ENCODE data around the gene NR2C2.

Gene NR2C2

GRCh38 chr3:14920536-14920935 is 26.8 kb upstream of the NR2C2 start:
- H3K4me3 ChIP-seq (ENCODE audit: low read length): no peak overlapping the region
- no peak for DNase-seq (ENCODE audit: low read depth, low spot score)

GRCh38 chr3:14921034-14921616 is 26.3 kb upstream of the NR2C2 start:
- DNase-seq (ENCODE audit: low read depth, low spot score): peak; percentile 86
- no peak overlapping the region for H3K4me3 ChIP-seq (ENCODE audit: low read length)

GRCh38 chr3:14921811-14922705 is 25.3 kb upstream of the NR2C2 start:
- H3K4me3 ChIP-seq (ENCODE audit: low read length): no peak overlapping the region
- no peak for DNase-seq (ENCODE audit: low read depth, low spot score)

GRCh38 chr3:14922863-14923262 is 24.5 kb upstream of the NR2C2 start:
- no peak overlapping the region for H3K4me3 ChIP-seq (ENCODE audit: low read length)
- DNase-seq (ENCODE audit: low read depth, low spot score): no peak

- H3K4me3 ChIP-seq (ENCODE audit: low read length): no peak overlapping the region
- DNase-seq (ENCODE audit: low read depth, low spot score): no peak
These were observed 23.9 kb upstream of the NR2C2 start for GRCh38 chr3:14923476-14923875.

- DNase-seq (ENCODE audit: low read depth, low spot score): peak; percentile 51
- no peak overlapping the region for H3K4me3 ChIP-seq (ENCODE audit: low read length)
These were observed 21.4 kb upstream of the NR2C2 start for GRCh38 chr3:14925729-14926591.

- H3K4me3 ChIP-seq (ENCODE audit: low read length): no peak overlapping the region
These were observed 20.8 kb upstream of the NR2C2 start for GRCh38 chr3:14926592-14926991.

GRCh38 chr3:14927308-14927707 is 20.1 kb upstream of the NR2C2 start:
- no peak for DNase-seq (ENCODE audit: low read depth, low spot score)
- H3K4me3 ChIP-seq (ENCODE audit: low read length): no peak overlapping the region

More at GRCh38 chr3:14926592-14926991, 20.8 kb upstream of the NR2C2 start:
- DNase-seq (ENCODE audit: low read depth, low spot score): no peak

- DNase-seq (ENCODE audit: low read depth, low spot score): no peak
- H3K4me3 ChIP-seq (ENCODE audit: low read length): no peak overlapping the region
These were observed 17.9 kb upstream of the NR2C2 start for GRCh38 chr3:14929310-14930074.

- no peak for DNase-seq (ENCODE audit: low read depth, low spot score)
These were observed 13.5 kb upstream of the NR2C2 start for GRCh38 chr3:14933820-14934425.

GRCh38 chr3:14935592-14936345 is 11.6 kb upstream of the NR2C2 start:
- DNase-seq (ENCODE audit: low read depth, low spot score): no peak
- H3K4me3 ChIP-seq (ENCODE audit: low read length): no peak overlapping the region

More at GRCh38 chr3:14933820-14934425, 13.5 kb upstream of the NR2C2 start:
- no peak overlapping the region for H3K4me3 ChIP-seq (ENCODE audit: low read length)

GRCh38 chr3:14938954-14939353 is 8.4 kb upstream of the NR2C2 start:
- H3K4me3 ChIP-seq (ENCODE audit: low read length): no peak overlapping the region
- no peak for DNase-seq (ENCODE audit: low read depth, low spot score)

GRCh38 chr3:14941871-14942270 is 5.5 kb upstream of the NR2C2 start:
- DNase-seq (ENCODE audit: low read depth, low spot score): no peak
- no peak overlapping the region for H3K4me3 ChIP-seq (ENCODE audit: low read length)

GRCh38 chr3:14943042-14943441 is 4.3 kb upstream of the NR2C2 start:
- H3K4me3 ChIP-seq (ENCODE audit: low read length): no peak overlapping the region
- no peak for DNase-seq (ENCODE audit: low read depth, low spot score)

GRCh38 chr3:14946236-14946635 is 1.1 kb upstream of the NR2C2 start:
- peak overlapping the region; percentile 84 for H3K4me3 ChIP-seq (ENCODE audit: low read length)
- DNase-seq (ENCODE audit: low read depth, low spot score): no peak

- no peak for DNase-seq (ENCODE audit: low read depth, low spot score)
- peak overlapping the region; percentile 84 for H3K4me3 ChIP-seq (ENCODE audit: low read length)
These were observed 664 bp upstream of the NR2C2 start for GRCh38 chr3:14946739-14947099.

- peak; percentile 93 for DNase-seq (ENCODE audit: low read depth, low spot score)
- H3K4me3 ChIP-seq (ENCODE audit: low read length): peak overlapping the region; percentile 73
These were observed 664 bp downstream of the NR2C2 start for GRCh38 chr3:14947886-14948608.
